A673 (cell line): Measurements from ENCODE around the gene ASAP3.

Experiments
- CTCF ChIP-seq: fragments of 300-800, 200-600 bp; sonication (generic); conservative IDR thresholded peaks from 2 replicates; pipeline ENCODE4 v1.5.1; 2017; ENCODE audit warnings: low read depth, mild to moderate bottlenecking, antibody characterized with exemption, low read length, moderate library complexity, mixed read lengths
- EZH2 ChIP-seq: fragments of 200-600 bp; sonication (generic); IDR thresholded peaks from 2 replicates; pipeline ENCODE4 v1.6.1; 2017; ENCODE audit warnings: borderline replicate concordance, low read depth, mild to moderate bottlenecking, mixed read lengths, antibody characterized with exemption, low read length; ENCODE audit not compliant: poor library complexity, severe bottlenecking

- no peak for TF ChIP-seq CTCF
- TF ChIP-seq EZH2 = no peak
Observed at GRCh38 chr1:23399229-23399628, 84.8 kb downstream of the ASAP3 start.
